HG02642 (cell line): Measurements from ENCODE around the gene MXRA5.
"Not testable (repeated sequence)": the region's sequence is repeated elsewhere in the genome, so short reads cannot be mapped to it uniquely, and the experiment has no call there.

Source experiments
- ATAC-seq: cut with Tn5 transposase; IDR thresholded peaks from one replicate; pipeline ENCODE4 v1.9.1; 2021; ENCODE audit warnings: mild to moderate bottlenecking; ENCODE audit not compliant: unreplicated experiment, poor library complexity

The MXRA5 gene

GRCh38 chrX:3340016-3340415 lies 6.4 kb downstream of the MXRA5 start:
- ATAC-seq, result no peak

- no peak for ATAC-seq
These were observed 19.8 kb downstream of the MXRA5 start for GRCh38 chrX:3326681-3327080.

- no peak for ATAC-seq
These were observed 25.9 kb downstream of the MXRA5 start for GRCh38 chrX:3320471-3321046.

GRCh38 chrX:3317191-3317718 lies 29.2 kb downstream of the MXRA5 start:
- ATAC-seq, result no peak

GRCh38 chrX:3312109-3312508 lies 34.3 kb downstream of the MXRA5 start:
- ATAC-seq, result no peak

GRCh38 chrX:3307881-3308280 lies 38.6 kb downstream of the MXRA5 start:
- no peak for ATAC-seq

GRCh38 chrX:3299636-3300035 lies 46.8 kb downstream of the MXRA5 start:
- no peak for ATAC-seq

- no peak for ATAC-seq
These were observed 50.7 kb downstream of the MXRA5 start for GRCh38 chrX:3295731-3296130.

- no peak for ATAC-seq
These were observed 53.2 kb downstream of the MXRA5 start for GRCh38 chrX:3293251-3293650.

- no peak for ATAC-seq
These were observed 55.9 kb downstream of the MXRA5 start for GRCh38 chrX:3290561-3290960.

GRCh38 chrX:3286196-3286945 lies 60.1 kb downstream of the MXRA5 start:
- ATAC-seq, result no peak

GRCh38 chrX:3280706-3281105 lies 65.7 kb downstream of the MXRA5 start:
- ATAC-seq, result no peak

GRCh38 chrX:3273668-3274067 lies 72.8 kb downstream of the MXRA5 start:
- ATAC-seq, result not testable (repeated sequence)

- no peak for ATAC-seq
These were observed 74.6 kb downstream of the MXRA5 start for GRCh38 chrX:3271834-3272186.

- no peak for ATAC-seq
These were observed 75.1 kb downstream of the MXRA5 start for GRCh38 chrX:3271183-3271833.

- ATAC-seq, result no peak
These were observed 77.6 kb downstream of the MXRA5 start for GRCh38 chrX:3268829-3269228.

- ATAC-seq, result no peak
These were observed 82.7 kb downstream of the MXRA5 start for GRCh38 chrX:3263681-3264126.

- no peak for ATAC-seq
These were observed 83.6 kb downstream of the MXRA5 start for GRCh38 chrX:3262901-3263300.
